ENCODE results near the gene CACNA1C.

The CACNA1C gene

GRCh38 chr12:2493086-2493485 is 440.3 kb downstream of the CACNA1C start:
- DNase-seq = no peak

GRCh38 chr12:2494486-2495192 is 441.9 kb downstream of the CACNA1C start:
- no peak for DNase-seq

DNA sequence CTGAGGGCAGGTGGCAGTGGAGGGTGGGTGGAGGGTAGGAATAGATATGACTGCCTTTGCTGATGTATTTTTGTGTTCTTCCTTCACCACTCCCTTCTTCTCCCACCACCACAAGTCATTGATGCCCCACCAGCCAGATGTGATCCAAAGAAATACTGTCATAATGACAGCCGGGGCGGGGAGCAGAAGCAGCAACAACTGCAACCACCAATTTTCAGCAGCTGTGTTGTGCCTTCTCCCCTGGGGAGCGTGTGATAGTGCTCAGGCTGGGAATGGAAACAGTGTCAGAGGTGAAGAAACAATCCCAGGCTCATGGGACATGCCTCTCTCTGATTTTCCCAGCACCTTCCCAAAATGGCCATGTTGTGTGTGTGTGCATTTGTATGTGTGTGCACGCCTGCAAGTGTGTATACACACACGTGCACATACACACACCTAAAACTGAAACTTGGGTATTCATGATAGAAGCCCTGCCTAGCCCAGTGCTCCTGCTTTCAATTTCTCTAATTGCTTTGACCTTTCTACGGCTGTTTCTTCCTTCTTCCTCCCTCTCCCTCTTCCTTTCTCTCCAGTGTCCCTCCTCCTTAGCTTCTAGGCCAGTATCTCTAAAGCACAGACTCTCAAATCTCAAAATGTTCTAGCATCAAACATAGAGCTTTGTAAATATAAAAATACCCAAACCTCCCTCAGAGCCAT is 442.8 kb downstream of the CACNA1C start:
- DNase-seq = no peak

- DNase-seq = no peak
These were observed 446.2 kb downstream of the CACNA1C start for GRCh38 chr12:2498964-2499500.

DNA sequence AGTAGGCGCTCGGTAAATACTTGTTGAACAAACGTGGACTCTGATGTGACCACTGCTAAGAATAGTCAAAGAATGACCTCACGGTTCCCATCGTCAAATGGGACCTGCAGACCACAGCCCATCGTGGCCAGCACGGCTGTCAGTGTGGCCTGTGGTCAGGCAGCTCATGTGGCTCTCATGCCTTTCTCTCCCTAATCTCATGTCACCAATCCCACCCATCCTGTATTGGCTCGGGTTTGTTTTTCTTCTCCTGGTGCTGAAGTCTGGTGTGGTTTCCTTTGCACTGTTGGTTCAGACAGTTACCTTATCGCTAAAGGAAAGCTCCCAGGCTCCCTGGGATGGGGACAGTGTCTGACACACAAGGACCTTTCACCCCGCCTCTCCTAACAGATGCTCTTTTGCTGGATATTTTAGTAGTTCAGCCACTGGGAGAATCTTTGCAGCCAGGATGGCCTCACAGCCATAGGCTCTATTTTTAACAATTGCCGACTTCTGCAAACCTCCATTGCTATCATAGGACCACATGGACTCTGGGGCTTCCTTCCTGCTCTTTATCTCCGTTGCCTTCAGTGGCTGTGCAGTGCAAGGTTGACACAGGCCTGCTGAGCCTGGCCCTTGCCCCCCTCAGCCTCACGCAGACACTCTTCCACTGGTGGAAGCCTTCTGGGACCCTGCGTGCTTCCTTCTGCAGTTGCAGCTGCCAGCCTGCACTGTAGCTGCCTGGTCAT is 448.8 kb downstream of the CACNA1C start:
- no peak for DNase-seq

DNA sequence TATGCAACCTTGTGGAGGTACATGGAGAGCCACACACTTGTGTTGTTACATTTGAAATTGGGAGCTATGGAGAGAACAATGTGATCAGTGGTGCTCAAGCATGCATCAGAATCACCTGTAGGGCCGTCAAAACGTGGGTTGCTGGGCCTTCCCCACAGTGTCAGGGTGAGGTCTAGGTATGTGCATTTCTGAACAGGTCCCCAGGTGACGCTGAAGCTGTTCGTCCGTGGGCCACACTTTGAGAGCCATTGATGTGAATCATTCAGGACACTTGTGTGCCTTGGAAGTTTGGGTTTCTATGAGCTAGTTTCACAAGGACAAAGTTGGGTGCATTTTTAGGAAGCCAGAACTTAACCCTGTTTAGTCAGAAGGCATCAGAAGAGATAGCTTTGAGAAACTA is 450.2 kb downstream of the CACNA1C start:
- DNase-seq = no peak

GRCh38 chr12:2503762-2504161 is 451.0 kb downstream of the CACNA1C start:
- no peak for DNase-seq

- DNase-seq = no peak
These were observed 451.8 kb downstream of the CACNA1C start for GRCh38 chr12:2504577-2504976.

- DNase-seq = no peak
These were observed 455.0 kb downstream of the CACNA1C start for GRCh38 chr12:2507814-2508213.

- no peak for DNase-seq
These were observed 456.4 kb downstream of the CACNA1C start for GRCh38 chr12:2509137-2509536.

DNA sequence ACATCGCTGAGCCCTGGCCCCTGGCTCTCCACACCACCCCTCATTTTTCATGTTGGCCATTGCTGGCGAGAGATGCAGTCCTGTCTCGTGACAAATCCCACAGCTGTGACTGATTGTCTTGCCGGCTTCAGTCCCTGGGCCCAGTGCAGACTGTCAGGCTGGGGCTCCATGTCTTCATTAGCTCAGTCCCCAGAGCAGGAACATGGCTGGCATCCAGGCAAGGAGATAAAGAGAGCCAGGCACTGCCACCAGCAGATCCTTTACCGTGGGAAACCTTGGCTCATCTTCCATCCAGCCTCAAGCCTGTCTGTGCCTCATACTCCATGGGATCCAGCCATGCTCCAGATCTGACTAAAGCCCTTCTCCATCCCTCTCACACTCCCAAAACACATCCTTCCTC is 457.3 kb downstream of the CACNA1C start:
- DNase-seq = no peak

DNA sequence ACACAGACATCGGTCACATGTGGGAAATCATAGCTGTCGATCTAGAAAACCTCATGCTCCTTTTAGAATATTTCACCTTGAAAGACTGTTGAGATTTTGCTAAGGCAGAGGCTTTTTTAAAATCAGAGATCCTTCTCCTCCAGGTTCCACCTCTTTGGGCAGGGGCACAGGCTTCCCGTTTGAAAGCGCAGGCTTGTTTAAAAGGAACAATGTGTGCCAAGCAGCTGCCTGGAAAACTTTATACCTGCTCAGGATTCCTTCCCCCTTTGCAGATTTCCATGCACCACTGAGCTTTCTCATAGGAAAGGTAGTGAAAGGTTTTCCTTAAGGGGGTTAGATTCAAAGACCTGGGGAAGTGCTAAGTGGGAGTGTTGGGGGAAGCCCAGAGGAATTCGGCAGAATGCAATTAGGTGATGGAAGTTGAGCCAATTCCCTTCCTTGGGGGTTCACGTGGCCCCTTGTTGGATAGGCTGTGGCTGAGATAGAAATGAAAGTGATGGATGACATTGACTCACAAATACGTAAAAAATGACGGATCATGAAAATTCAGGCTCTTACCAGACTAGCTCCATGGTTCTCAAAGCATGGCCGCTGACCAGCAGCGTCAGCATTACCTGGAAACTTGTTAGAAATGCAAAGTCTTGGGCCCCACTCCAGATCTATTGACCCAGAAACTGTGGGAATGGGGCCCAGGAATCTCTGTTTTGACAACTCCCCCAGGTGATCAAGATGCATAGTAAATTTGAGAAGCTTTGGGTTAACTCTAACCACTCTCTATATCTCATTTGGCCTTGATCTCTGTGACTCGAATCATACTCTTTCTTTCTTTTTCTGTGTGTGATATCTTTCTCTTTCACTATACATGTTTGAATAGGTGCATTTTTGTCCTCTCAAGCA is 460.6 kb downstream of the CACNA1C start:
- DNase-seq = no peak

DNA sequence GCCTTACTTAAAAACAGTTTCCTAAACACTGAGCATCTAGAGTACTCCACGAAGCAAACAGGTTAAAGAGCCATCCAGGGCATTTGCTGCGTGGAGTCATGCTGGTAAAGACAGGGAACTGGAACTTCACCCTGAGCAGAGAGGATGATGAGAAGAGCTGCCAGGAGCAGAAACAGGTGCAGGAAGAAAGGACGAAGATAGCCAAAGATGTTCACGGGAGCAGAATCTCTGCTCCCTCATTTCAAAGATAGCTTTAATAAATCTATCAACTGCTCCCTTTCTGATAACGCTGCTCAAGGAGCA is 461.2 kb downstream of the CACNA1C start:
- no peak for DNase-seq

DNA sequence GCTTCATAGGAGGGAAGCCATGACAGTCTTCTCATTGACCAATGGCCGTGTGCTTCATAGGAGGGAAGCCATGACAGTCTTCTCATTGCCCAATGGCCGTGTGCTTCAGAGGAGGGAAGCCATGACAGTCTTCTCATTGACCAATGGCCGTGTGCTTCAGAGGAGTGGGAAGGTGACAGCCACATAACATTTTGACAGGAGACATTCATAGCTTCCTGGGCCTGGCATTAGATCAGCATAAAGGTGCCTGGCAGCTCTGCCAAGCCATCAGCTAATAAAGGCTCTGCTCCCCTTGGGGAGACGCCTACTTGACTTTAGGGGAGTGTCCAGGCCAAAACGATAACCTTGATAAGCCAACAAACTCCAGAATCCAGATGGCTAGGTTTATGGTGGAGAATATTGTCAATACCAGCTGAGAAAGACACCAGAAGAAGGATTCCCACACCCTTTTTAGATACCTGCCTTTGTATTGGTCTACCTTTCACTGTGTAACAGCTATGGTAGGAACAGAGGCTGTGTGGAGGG is 468.0 kb downstream of the CACNA1C start:
- DNase-seq = no peak

- no peak for DNase-seq
These were observed 470.5 kb downstream of the CACNA1C start for GRCh38 chr12:2523317-2523716.

GRCh38 chr12:2523844-2524243 is 471.1 kb downstream of the CACNA1C start:
- DNase-seq = no peak

DNA sequence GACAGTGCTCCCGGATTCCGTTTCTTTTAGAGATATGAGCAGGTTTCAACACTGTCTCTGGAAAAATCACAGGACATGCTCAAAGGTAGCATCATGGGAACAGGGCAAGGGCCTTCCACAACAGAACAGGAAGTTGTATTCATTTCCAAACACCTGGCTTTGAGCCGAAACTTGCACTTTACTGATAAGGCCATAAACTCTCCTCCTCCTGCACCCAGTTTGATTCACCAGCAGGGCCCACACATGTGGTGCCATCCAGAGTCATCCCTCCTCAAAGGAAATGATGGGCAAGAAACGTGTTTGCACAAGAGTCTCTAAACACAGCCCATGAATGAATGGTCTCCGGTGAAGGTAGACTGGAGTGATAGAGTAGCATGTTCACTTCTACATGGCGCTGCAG is 473.6 kb downstream of the CACNA1C start:
- DNase-seq = no peak

DNA sequence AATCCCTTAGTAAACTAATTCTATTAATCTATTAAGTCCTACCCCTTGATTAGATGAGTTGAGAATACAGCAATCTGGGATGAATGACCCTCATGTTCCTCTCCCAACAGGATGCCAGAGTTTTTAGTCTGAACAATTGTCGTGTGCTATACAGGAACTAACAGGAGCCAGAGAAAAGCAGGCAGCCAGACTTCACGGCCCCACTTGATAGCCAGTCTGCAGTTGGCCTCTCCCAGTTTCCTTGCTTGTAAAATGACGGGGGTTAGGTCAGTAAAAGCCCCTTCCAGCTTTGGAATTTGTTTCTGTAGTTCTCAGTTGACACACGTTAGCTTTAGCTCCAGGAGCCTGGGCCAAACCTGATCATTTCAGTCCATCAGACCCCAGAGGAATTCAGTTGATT is 475.2 kb downstream of the CACNA1C start:
- no peak for DNase-seq

- no peak for DNase-seq
These were observed 477.0 kb downstream of the CACNA1C start for GRCh38 chr12:2529807-2530206.

DNA sequence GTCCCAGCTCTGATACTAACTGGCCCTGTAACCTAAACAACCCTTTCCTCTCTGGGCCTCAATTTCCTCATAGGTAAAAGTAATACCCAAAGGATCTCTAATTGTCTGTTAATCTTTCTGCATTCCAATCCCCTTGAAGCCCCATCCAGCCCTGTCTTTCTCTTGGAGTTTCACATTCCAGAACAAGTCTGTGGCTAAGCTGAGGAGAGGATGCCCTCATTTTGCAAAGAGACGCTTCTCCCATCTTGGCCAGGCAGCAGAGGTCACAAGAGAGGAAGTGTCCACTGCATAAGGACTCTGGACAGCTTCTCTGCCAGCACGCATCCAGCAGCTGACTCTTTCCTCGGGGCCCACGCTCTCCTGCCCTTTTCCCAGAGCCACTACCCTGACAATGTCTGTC is 478.6 kb downstream of the CACNA1C start:
- DNase-seq = no peak

DNA sequence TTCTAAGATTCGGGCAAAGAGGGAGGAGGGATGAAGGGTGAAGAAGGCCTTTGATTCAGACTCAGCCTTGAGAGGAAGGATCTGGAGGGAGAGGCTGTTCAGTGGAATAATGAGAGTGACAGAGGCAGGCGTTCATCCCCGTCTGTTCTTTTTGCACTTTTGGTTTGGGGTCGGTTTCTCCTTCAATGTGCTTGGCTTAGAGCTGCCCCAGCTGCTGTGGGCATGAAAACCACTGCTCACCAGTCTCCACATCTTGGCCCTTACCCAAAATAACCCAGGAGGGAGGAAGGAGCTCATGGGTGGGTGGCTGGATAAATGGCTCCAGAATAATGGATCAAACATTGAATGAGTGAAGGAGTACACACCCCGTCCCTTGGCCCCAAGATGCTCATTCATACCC is 480.2 kb downstream of the CACNA1C start:
- DNase-seq = no peak

- DNase-seq = no peak
These were observed 482.9 kb downstream of the CACNA1C start for GRCh38 chr12:2535583-2536204.

Data from CD4-positive, alpha-beta T cell treated with Interleukin-12 subunit alpha and Interleukin-12 subunit beta, for 1 hour (primary cell).